Vagina (tissue), 2 donors: ENCODE data around the gene PHF5A.

ENCODE experiments used
- POLR2AphosphoS5 ChIP-seq, 2 donors: sonication (generic); formaldehyde crosslinking; IDR thresholded peaks; one replicate each; pipeline ENCODE4 v1.9.0; 2017; ENCODE audit warnings: antibody characterized with exemption in 2 of 2, mild to moderate bottlenecking in 2 of 2, low read depth in 1 of 2; ENCODE audit not compliant: insufficient read depth in 1 of 2
- TF ChIP-seq, protein P1 (sequence below), 3 experiments: fragments of 450-650 bp in 2 of 3; fragments of 200-600 bp in 1 of 3; sonication (generic) in 1 of 3; IDR thresholded peaks; one replicate each; pipeline ENCODE4 v1.5.1; 2017 to 2019; ENCODE audit warnings: antibody characterized with exemption in 3 of 3, mild to moderate bottlenecking in 2 of 3, moderate library complexity in 2 of 3

DNA sequence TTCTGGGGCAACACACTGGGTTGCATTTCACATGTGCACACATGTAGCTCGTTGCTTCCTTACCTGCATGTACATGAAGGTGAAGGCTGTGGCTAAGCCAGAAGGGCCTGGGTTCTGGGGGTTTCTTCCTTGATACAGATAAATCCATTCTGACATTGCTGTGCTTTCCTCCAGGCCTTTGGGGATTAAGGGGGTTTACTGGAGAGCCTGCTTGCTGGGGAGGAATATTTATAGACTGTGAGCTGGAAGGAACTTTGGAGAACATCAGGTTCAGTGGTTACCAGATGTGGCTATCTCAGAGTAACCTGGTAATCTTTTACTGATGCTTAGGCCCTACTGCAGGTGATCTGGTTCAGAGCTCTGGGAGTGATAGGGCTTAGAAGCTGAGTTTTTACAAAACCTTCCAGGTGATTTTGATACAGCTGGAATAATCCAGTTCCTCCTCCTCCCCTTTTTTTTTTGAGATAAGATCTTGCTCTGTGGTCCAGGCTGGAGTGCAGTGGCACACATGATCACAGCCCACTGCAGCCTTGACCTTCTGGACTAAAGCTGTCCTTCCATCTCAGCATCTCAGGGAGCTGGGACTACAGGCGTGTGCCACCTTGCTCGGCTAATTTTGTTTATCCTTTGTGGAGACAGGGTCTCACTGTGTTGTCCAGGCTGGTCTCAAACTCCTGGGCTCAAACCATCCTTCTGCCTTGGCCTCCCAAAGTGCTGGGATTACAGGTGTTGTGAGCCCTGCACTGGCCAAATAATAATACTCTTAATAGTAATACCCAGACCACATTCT, 20.3 kb upstream of the PHF5A start:
- TF ChIP-seq, protein P1, sequence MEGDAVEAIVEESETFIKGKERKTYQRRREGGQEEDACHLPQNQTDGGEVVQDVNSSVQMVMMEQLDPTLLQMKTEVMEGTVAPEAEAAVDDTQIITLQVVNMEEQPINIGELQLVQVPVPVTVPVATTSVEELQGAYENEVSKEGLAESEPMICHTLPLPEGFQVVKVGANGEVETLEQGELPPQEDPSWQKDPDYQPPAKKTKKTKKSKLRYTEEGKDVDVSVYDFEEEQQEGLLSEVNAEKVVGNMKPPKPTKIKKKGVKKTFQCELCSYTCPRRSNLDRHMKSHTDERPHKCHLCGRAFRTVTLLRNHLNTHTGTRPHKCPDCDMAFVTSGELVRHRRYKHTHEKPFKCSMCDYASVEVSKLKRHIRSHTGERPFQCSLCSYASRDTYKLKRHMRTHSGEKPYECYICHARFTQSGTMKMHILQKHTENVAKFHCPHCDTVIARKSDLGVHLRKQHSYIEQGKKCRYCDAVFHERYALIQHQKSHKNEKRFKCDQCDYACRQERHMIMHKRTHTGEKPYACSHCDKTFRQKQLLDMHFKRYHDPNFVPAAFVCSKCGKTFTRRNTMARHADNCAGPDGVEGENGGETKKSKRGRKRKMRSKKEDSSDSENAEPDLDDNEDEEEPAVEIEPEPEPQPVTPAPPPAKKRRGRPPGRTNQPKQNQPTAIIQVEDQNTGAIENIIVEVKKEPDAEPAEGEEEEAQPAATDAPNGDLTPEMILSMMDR (IDR thresholded peaks at IDR 0.05), result no peak
- no peak for TF ChIP-seq POLR2AphosphoS5 (IDR thresholded peaks at IDR 0.05; ENCODE audit: insufficient read depth in 1 of 2, low read depth in 1 of 2)
